ENCODE data around the gene ARHGEF19. TPM values are rescaled to one million over a fixed set of nuclear protein-coding genes. Genes with fewer than 3 reads are reported as not detected.
"Not testable (repeated sequence)": the region's sequence is repeated elsewhere in the genome, so short reads cannot be mapped to it uniquely, and the experiment has no call there.

The ARHGEF19 gene
- total RNA-seq, 1 donor from 2014 or later: 5.7 TPM

DNA sequence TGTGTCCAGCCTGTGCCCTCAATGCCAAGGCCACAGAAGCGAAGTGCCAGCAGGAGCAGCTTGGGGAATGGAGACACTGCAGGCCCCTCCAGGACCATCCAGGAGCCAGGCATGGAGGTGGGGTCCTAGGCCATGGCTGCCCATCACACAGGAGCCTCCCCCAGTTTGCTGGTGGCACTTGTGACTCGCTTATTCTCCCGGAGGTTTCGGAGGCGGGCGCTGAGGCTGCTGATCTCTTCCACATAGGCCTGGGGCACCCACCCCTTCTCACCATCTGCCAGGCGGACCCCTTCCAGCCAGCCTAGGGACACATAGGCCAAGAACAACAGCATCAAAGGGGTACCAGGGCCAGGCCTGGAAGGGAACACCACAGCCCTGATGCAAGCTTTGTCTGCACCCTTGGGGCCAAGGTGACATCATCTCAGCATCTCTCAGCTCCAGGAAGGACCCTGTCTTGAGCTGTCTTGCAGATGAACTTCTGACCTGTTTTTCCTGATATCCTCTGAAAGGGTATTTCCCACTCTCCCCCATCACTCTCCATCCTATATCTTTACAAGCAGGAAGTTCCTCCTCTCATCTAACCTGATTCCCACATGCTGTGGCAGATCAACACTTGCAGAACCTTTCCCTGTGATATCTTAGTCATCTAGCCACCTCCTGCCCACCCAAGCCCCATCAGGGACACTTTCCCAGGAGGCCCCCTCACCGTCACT is 13.9 kb downstream of the ARHGEF19 start:
- H3K4me1 Mint-ChIP-seq (ENCODE audit: low read depth, unreplicated experiment): peaks cover 5% of the 10 kb centered on the region
- H3K36me3 Mint-ChIP-seq (ENCODE audit: low read depth, unreplicated experiment): peaks cover 9% of the 10 kb centered on the region
- H3K9me3 Mint-ChIP-seq (ENCODE audit: unreplicated experiment): peaks cover 3% of the 10 kb centered on the region
- no peak overlapping the region for H3K4me3 ChIP-seq (ENCODE audit: insufficient read depth, low read depth, low read length)
- H3K27ac Mint-ChIP-seq (ENCODE audit: unreplicated experiment): no peak overlapping the region
- H2AFZ ChIP-seq (ENCODE audit: low read depth, low read length): no peak overlapping the region
- no peaks in the 10 kb centered on the region for H4K20me1 ChIP-seq (ENCODE audit: insufficient read depth, low read length)
- H3K9me3 ChIP-seq (ENCODE audit: insufficient read depth, low read depth, low read length): no peaks in the 10 kb centered on the region
- H3K9ac ChIP-seq (ENCODE audit: low read length): no peak overlapping the region
- no peak overlapping the region for H3K4me3 Mint-ChIP-seq (ENCODE audit: unreplicated experiment)
- H3K79me2 ChIP-seq (ENCODE audit: insufficient read depth, low read length): no peaks in the 10 kb centered on the region
- TF ChIP-seq EZH2 (IDR thresholded peaks at IDR 0.05; ENCODE audit: insufficient read depth, low read length) (no peak), CTCF (IDR thresholded peaks at IDR 0.05; ENCODE audit: insufficient read depth, low read depth, low read length) (no peak)
- H3K27ac ChIP-seq (ENCODE audit: low read depth, low read length): no peak overlapping the region
- H3K4me1 ChIP-seq (ENCODE audit: insufficient read depth, low read length): no peaks in the 10 kb centered on the region
- peaks cover 1% of the 10 kb centered on the region for H3K27me3 Mint-ChIP-seq (ENCODE audit: low read depth, unreplicated experiment)
- H3K4me2 ChIP-seq (ENCODE audit: low read length): no peak overlapping the region
- DNase-seq (ENCODE audit: low read depth): no peak
- no peak for FAIRE-seq
- no peaks in the 10 kb centered on the region for H3K36me3 ChIP-seq (ENCODE audit: insufficient read depth, low read length)
- no peaks in the 10 kb centered on the region for H3K27me3 ChIP-seq (ENCODE audit: insufficient read depth, low read length)

DNA sequence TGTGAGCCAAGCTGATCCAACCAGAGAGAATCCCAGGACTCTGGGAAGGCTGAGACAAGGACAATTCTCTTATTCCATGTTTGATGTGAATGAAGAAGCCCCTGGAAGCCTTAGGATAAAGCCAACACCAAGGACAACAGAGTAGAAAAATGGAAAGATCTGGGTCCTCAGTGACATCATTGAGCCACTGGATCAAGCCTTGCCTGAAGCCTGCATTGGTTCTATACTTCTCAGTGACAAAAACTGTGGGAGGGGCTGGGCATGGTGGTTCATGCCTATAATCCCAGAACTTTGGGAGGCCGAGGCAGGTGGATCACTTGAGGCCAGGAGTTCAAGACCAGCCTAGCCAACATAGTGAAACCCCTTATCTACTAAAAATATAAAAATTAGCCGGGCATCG is 15.6 kb downstream of the ARHGEF19 start:
- no peak for FAIRE-seq
- Histone ChIP-seq H3K4me1 (ENCODE audit: insufficient read depth, low read length) (no peaks in the 10 kb centered on the region), H3K79me2 (ENCODE audit: insufficient read depth, low read length) (no peaks in the 10 kb centered on the region), H3K27ac (ENCODE audit: low read depth, low read length) (no peak overlapping the region), H3K9me3 (ENCODE audit: insufficient read depth, low read depth, low read length) (no peaks in the 10 kb centered on the region), H2AFZ (ENCODE audit: low read depth, low read length) (no peak overlapping the region), H3K27me3 (ENCODE audit: insufficient read depth, low read length) (no peaks in the 10 kb centered on the region), H3K9ac (ENCODE audit: low read length) (no peak overlapping the region), H3K4me2 (ENCODE audit: low read length) (no peak overlapping the region), H4K20me1 (ENCODE audit: insufficient read depth, low read length) (no peaks in the 10 kb centered on the region), H3K36me3 (ENCODE audit: insufficient read depth, low read length) (no peaks in the 10 kb centered on the region), H3K4me3 (ENCODE audit: insufficient read depth, low read depth, low read length) (no peak overlapping the region)
- Mint-ChIP-seq H3K4me3 (ENCODE audit: unreplicated experiment) (no peak overlapping the region), H3K27ac (ENCODE audit: unreplicated experiment) (no peak overlapping the region), H3K36me3 (ENCODE audit: low read depth, unreplicated experiment) (peaks cover 5% of the 10 kb centered on the region), H3K9me3 (ENCODE audit: unreplicated experiment) (peaks cover 3% of the 10 kb centered on the region), H3K27me3 (ENCODE audit: low read depth, unreplicated experiment) (peaks cover 1% of the 10 kb centered on the region), H3K4me1 (ENCODE audit: low read depth, unreplicated experiment) (peaks cover 3% of the 10 kb centered on the region)
- TF ChIP-seq EZH2 (IDR thresholded peaks at IDR 0.05; ENCODE audit: insufficient read depth, low read length) (no peak), CTCF (IDR thresholded peaks at IDR 0.05; ENCODE audit: insufficient read depth, low read depth, low read length) (no peak)
- no peak for DNase-seq (ENCODE audit: low read depth)

- DNase-seq (ENCODE audit: low read depth); H3K36me3 Mint-ChIP-seq (ENCODE audit: low read depth, unreplicated experiment); H3K79me2 ChIP-seq (ENCODE audit: insufficient read depth, low read length); H3K4me1 Mint-ChIP-seq (ENCODE audit: low read depth, unreplicated experiment); H3K4me1 ChIP-seq (ENCODE audit: insufficient read depth, low read length); FAIRE-seq; H3K27ac ChIP-seq (ENCODE audit: low read depth, low read length); H3K4me3 Mint-ChIP-seq (ENCODE audit: unreplicated experiment); H3K9ac ChIP-seq (ENCODE audit: low read length); H3K27me3 ChIP-seq (ENCODE audit: insufficient read depth, low read length); H3K4me3 ChIP-seq (ENCODE audit: insufficient read depth, low read depth, low read length); H3K36me3 ChIP-seq (ENCODE audit: insufficient read depth, low read length); H3K27ac Mint-ChIP-seq (ENCODE audit: unreplicated experiment); H3K9me3 ChIP-seq (ENCODE audit: insufficient read depth, low read depth, low read length); H3K27me3 Mint-ChIP-seq (ENCODE audit: low read depth, unreplicated experiment); H3K9me3 Mint-ChIP-seq (ENCODE audit: unreplicated experiment); H2AFZ ChIP-seq (ENCODE audit: low read depth, low read length); H3K4me2 ChIP-seq (ENCODE audit: low read length); H4K20me1 ChIP-seq (ENCODE audit: insufficient read depth, low read length): not testable (repeated sequence)
These were observed 16.3 kb downstream of the ARHGEF19 start for GRCh38 chr1:16196139-16196538.
